SH-SY5Y (cell line): ENCODE data around the gene ADGRE3.

Experiments
- GATA2 ChIP-seq: IDR thresholded peaks from 2 replicates; pipeline ENCODE4 v1.6.1; 2011; ENCODE audit warnings: mild to moderate bottlenecking, low read depth, low read length
- GATA3 ChIP-seq: IDR thresholded peaks from 2 replicates; pipeline ENCODE4 v1.6.1; 2011; ENCODE audit warnings: low read depth, mild to moderate bottlenecking, low read length, moderate library complexity

DNA sequence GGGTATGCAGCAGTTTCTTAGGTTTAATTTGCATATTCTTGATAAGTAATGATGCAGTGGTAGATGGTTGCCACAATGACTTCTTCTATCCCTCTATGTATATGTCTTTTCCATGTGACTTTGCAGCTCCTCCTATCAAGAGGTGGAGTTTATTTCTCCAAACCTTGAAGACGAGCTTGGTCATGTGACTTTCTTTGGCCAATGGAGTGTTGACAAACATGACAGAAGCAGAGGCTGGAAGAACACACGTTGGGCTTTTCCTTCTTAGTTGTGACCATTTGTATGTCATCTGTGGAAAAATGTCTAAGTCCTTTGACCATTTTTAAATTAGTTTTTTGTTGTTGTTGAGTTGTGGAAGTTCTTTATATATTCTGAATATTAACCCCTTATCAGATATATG lies 47.5 kb upstream of the ADGRE3 start:
- TF ChIP-seq GATA2 (no peak), GATA3 (no peak)
